Trophoblast cell (in vitro differentiated cells and primary cell): Measurements from ENCODE around the gene LYRM7.

Experiments used
- DNase-seq, 2 donors: peaks; one replicate each; pipeline ENCODE4 v3.0.0-alpha.2; 2016
- H2AFZ ChIP-seq: 2 replicates; pipeline ENCODE4 v1.6.1; 2013; ENCODE audit warnings: low read length, moderate library complexity, mild to moderate bottlenecking; ENCODE audit not compliant: insufficient read depth, poor library complexity
- H2AK5ac ChIP-seq: 2 replicates; pipeline ENCODE4 v1.6.1; 2013; ENCODE audit warnings: mild to moderate bottlenecking, low read length
- H2BK120ac ChIP-seq: 2 replicates; pipeline ENCODE4 v1.6.1; 2013; ENCODE audit warnings: low read length, mild to moderate bottlenecking, moderate library complexity; ENCODE audit not compliant: insufficient read depth, poor library complexity
- H2BK12ac ChIP-seq: 2 replicates; pipeline ENCODE4 v1.6.1; 2013; ENCODE audit warnings: mild to moderate bottlenecking, low read length, moderate library complexity
- H2BK5ac ChIP-seq: 2 replicates; pipeline ENCODE4 v1.6.1; 2013; ENCODE audit warnings: low read length, low read depth, moderate library complexity, mild to moderate bottlenecking; ENCODE audit not compliant: poor library complexity
- H3K14ac ChIP-seq: 2 replicates; pipeline ENCODE4 v1.6.1; 2013; ENCODE audit warnings: mild to moderate bottlenecking, low read length
- H3K18ac ChIP-seq: 2 replicates; pipeline ENCODE4 v1.6.1; 2013; ENCODE audit warnings: mild to moderate bottlenecking, low read length
- H3K23ac ChIP-seq: 2 replicates; pipeline ENCODE4 v1.6.1; 2013; ENCODE audit warnings: low read length
- H3K27ac ChIP-seq: 2 replicates; pipeline ENCODE4 v1.5.1; 2013; ENCODE audit warnings: low read depth, mild to moderate bottlenecking, inconsistent platforms, low read length, moderate library complexity
- H3K27me3 ChIP-seq: 2 replicates; pipeline ENCODE4 v1.6.1; 2013; ENCODE audit warnings: inconsistent platforms, mild to moderate bottlenecking, low read length, moderate library complexity; ENCODE audit not compliant: insufficient read depth
- H3K36me3 ChIP-seq, 2 experiments: 1 replicate in 1 of 2; 2 replicates in 1 of 2; pipeline ENCODE4 v1.6.1; 2013; ENCODE audit warnings: low read length in 2 of 2, mild to moderate bottlenecking in 2 of 2, moderate library complexity in 1 of 2; ENCODE audit not compliant: insufficient read depth in 2 of 2, control insufficient read depth in 1 of 2
- H3K4ac ChIP-seq: 2 replicates; pipeline ENCODE4 v1.6.1; 2013; ENCODE audit warnings: low read depth, mild to moderate bottlenecking, low read length, moderate library complexity
- H3K4me1 ChIP-seq, 2 experiments: 1 replicate in 1 of 2; 2 replicates in 1 of 2; pipeline ENCODE4 v1.6.1; 2013; ENCODE audit warnings: low read length in 2 of 2, mild to moderate bottlenecking in 2 of 2, moderate library complexity in 1 of 2; ENCODE audit not compliant: insufficient read depth in 2 of 2, control insufficient read depth in 1 of 2
- H3K4me2 ChIP-seq: 2 replicates; pipeline ENCODE4 v1.6.1; 2013; ENCODE audit warnings: inconsistent platforms, mild to moderate bottlenecking, low read length, moderate library complexity
- H3K4me3 ChIP-seq: 2 replicates; pipeline ENCODE4 v1.5.1; 2013; ENCODE audit warnings: mild to moderate bottlenecking, low read depth, low read length, inconsistent platforms
- H3K79me1 ChIP-seq: one replicate; pipeline ENCODE4 v1.6.1; 2013; ENCODE audit warnings: low read length
- H3K79me2 ChIP-seq: 2 replicates; pipeline ENCODE4 v1.6.1; 2013; ENCODE audit warnings: low read length, mild to moderate bottlenecking; ENCODE audit not compliant: control insufficient read depth, insufficient read depth, poor library complexity
- H3K9ac ChIP-seq: 2 replicates; pipeline ENCODE4 v1.6.1; 2013; ENCODE audit warnings: mild to moderate bottlenecking, low read length
- H3K9me3 ChIP-seq: 2 replicates; pipeline ENCODE4 v1.6.1; 2013; ENCODE audit warnings: low read depth, mild to moderate bottlenecking, control low read depth, inconsistent platforms, low read length; ENCODE audit not compliant: insufficient read depth
- H4K12ac ChIP-seq: 2 replicates; pipeline ENCODE4 v1.6.1; 2013; ENCODE audit warnings: low read depth, mild to moderate bottlenecking, low read length, moderate library complexity
- H4K8ac ChIP-seq: 2 replicates; pipeline ENCODE4 v1.6.1; 2013; ENCODE audit warnings: low read depth, mild to moderate bottlenecking, low read length, moderate library complexity
- H4K91ac ChIP-seq: one replicate; pipeline ENCODE4 v1.6.1; 2013; ENCODE audit warnings: low read depth, mild to moderate bottlenecking, low read length, moderate library complexity
- WGBS: extraction: QIAGEN DNeasy Blood & Tissue Kit; methylation state at CpG from one replicate; pipeline ENCODE4 v1.1.7; 2013; ENCODE audit warnings: missing lambda C conversion rate; ENCODE audit not compliant: insufficient read length, insufficient coverage; ENCODE audit errors: extremely low coverage; 5-methylcytosine and 5-hydroxymethylcytosine counted together

The LYRM7 gene

DNA sequence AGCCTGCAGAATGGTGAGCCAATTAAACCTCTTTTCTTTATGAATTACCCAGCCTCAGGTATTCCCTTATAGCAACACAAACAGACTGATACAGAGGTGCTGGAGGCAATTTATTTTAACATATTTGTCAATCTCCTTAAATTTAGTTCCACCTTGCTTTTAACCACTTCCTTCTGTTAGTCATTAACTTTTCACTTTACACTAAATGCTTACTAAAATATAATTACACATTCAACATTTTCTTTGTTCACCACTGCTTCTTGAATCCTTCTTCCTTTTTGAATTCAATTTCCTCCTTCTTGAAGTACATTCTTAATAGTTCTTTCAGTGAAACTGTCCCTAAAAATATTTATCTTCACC is 39.4 kb downstream of the LYRM7 start:
- Histone ChIP-seq H2BK5ac (no peak overlapping the region), H3K36me3 (no peaks in the 10 kb centered on the region), H3K14ac (no peak overlapping the region), H2AK5ac (no peak overlapping the region), H3K4me3 (no peak overlapping the region), H3K79me2 (no peaks in the 10 kb centered on the region), H3K18ac (no peak overlapping the region), H2BK120ac (no peak overlapping the region), H3K27me3 (no peaks in the 10 kb centered on the region), H4K12ac (no peak overlapping the region), H4K91ac (no peak overlapping the region), H3K9ac (no peak overlapping the region), H4K8ac (no peak overlapping the region), H2BK12ac (no peak overlapping the region), H3K79me1 (no peaks in the 10 kb centered on the region), H3K4me2 (no peak overlapping the region), H2AFZ (no peak overlapping the region), H3K9me3 (no peaks in the 10 kb centered on the region), H3K4me1 (no peaks in the 10 kb centered on the region), H3K4ac (no peak overlapping the region), H3K23ac (no peak overlapping the region), H3K27ac (no peak overlapping the region)
- DNase-seq: no peak

DNA sequence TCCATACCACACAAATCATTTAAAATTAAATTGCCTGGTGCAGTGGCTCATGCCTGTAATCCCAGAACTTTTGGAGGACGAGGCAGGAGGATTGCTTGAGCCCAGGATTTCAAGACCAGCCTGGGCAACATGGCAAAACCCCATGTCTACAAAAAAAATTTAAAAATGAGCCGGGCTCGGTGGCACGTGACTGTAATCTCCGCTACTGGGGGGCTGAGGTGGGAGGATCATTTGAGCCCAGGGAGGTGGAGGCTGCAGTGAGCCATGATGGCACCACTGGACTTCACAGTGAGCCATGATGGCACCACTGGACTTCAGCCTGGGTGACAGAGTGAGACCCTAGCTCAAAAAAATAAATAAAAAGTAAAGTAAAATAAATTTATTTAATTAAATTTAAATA is 40.9 kb downstream of the LYRM7 start:
- Histone ChIP-seq H3K4me1 (no peaks in the 10 kb centered on the region), H2BK120ac (no peak overlapping the region), H2BK12ac (no peak overlapping the region), H2AK5ac (no peak overlapping the region), H3K79me2 (no peaks in the 10 kb centered on the region), H2BK5ac (no peak overlapping the region), H3K18ac (no peak overlapping the region), H4K12ac (no peak overlapping the region), H3K9me3 (no peaks in the 10 kb centered on the region), H3K4me2 (no peak overlapping the region), H3K14ac (no peak overlapping the region), H3K27ac (no peak overlapping the region), H3K9ac (no peak overlapping the region), H4K91ac (no peak overlapping the region), H3K4me3 (no peak overlapping the region), H3K79me1 (no peaks in the 10 kb centered on the region), H3K36me3 (no peaks in the 10 kb centered on the region), H3K4ac (no peak overlapping the region), H2AFZ (no peak overlapping the region), H3K27me3 (no peaks in the 10 kb centered on the region), H3K23ac (no peak overlapping the region), H4K8ac (no peak overlapping the region)
- no peak for DNase-seq
- WGBS: no CpG with 5 or more reads among the region's 5 CpGs

DNA sequence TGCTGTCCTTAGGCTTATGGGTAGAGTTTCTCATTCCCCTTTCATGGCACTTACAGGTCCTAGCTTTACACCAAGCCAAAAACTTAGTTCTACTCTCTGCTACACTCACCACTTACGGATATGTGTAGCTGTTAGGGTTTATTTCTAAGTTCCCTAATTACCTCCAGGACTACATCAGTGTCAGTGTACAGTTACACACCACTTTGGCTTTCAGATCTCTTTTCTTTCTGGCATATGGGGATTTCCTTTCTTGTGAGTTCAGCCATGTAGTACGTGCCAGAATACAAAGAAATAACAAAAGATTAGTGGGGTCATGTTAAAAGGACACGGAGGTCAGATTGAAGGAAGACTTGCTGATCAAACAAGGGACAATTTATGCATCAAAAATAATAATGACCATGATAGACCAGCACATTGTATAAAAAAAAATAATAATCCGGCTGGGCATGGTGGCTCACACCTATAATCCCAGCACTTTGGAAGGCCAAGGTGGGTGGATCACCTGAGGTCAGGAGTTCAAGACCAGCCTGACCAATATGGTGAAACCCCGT is 41.8 kb downstream of the LYRM7 start:
- Histone ChIP-seq H3K9ac (no peak overlapping the region), H3K4me2 (no peak overlapping the region), H4K8ac (no peak overlapping the region), H3K18ac (no peak overlapping the region), H2BK5ac (no peak overlapping the region), H3K36me3 (no peaks in the 10 kb centered on the region), H3K27ac (no peak overlapping the region), H3K4me3 (no peak overlapping the region), H3K27me3 (no peaks in the 10 kb centered on the region), H3K14ac (no peak overlapping the region), H2BK12ac (no peak overlapping the region), H2AFZ (no peak overlapping the region), H4K12ac (no peak overlapping the region), H3K4me1 (no peaks in the 10 kb centered on the region), H3K4ac (no peak overlapping the region), H3K79me2 (no peaks in the 10 kb centered on the region), H2BK120ac (no peak overlapping the region), H3K9me3 (no peaks in the 10 kb centered on the region), H3K79me1 (no peaks in the 10 kb centered on the region), H4K91ac (no peak overlapping the region), H3K23ac (no peak overlapping the region), H2AK5ac (no peak overlapping the region)
- DNase-seq: no peak
- WGBS: no CpG with 5 or more reads among the region's 5 CpGs

DNA sequence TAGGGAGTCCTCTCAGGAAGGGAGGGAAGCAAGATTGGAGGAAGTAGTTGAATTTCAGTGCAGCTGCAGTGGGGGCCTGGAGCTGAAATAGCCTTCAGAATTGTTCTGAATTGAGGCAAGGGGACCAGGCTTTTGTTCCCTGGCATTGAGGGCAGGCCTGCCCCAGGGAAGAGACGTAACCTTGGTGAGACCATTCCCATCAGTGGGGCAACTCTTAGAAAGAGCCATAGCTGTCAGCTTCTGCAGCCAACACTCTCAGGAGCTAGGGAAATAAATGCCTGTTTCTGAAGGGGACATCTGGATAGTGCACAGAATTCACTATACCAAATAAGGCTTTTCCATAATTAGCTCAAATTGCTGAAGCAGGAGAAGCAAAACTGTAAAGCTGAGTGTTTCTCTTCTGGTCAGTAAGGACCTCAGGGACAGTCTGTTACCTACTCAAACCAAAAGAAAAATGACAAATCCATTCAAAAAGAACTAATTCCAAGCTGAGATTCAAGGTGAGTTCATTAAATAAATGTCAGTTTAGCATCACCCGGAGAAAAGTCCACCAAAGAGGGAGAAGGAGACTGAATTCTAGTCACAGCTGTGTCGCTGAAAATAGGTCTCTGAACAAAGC is 44.0 kb downstream of the LYRM7 start:
- H3K4ac ChIP-seq: no peak overlapping the region
- H3K79me1 ChIP-seq: no peaks in the 10 kb centered on the region
- H3K9ac ChIP-seq: no peak overlapping the region
- no peak overlapping the region for H2BK12ac ChIP-seq
- H3K14ac ChIP-seq: no peak overlapping the region
- no peak overlapping the region for H3K18ac ChIP-seq
- no peaks in the 10 kb centered on the region for H3K79me2 ChIP-seq
- H3K9me3 ChIP-seq: no peaks in the 10 kb centered on the region
- no peak overlapping the region for H2BK120ac ChIP-seq
- no peak overlapping the region for H4K91ac ChIP-seq
- no peak overlapping the region for H4K12ac ChIP-seq
- no peak overlapping the region for H3K4me3 ChIP-seq
- no CpG with 5 or more reads among the region's 3 CpGs for WGBS
- DNase-seq: no peak
- no peak overlapping the region for H4K8ac ChIP-seq
- H3K4me2 ChIP-seq: no peak overlapping the region
- no peak overlapping the region for H2AK5ac ChIP-seq
- H3K36me3 ChIP-seq: no peaks in the 10 kb centered on the region
- H3K23ac ChIP-seq: no peak overlapping the region
- no peaks in the 10 kb centered on the region for H3K27me3 ChIP-seq
- no peak overlapping the region for H2BK5ac ChIP-seq
- H3K4me1 ChIP-seq: no peaks in the 10 kb centered on the region
- H3K27ac ChIP-seq: no peak overlapping the region
- no peak overlapping the region for H2AFZ ChIP-seq
